PC-9 (cell line): ENCODE measurements around the gene ARHGEF12. TPM values are rescaled to one million over a fixed set of nuclear protein-coding genes. Genes with fewer than 3 reads are reported as not detected.

ENCODE experiments used
- BruUV-seq: library from RNA; stranded (reverse); fragments of 400-500 nt; replicated peaks from 2 replicates; lab custom pipeline; 2021; lab: Mats Ljungman, UMichigan
- CTCF ChIA-PET: fragments of 300-600 bp; sonication (Branson Sonifier 250); formaldehyde crosslinking; loops from one replicate; lab custom pipeline; 2022; ENCODE audit warnings: antibody characterized with exemption; lab: Charles Lee
- POLR2A ChIA-PET: fragments of 300-600 bp; sonication (Branson Sonifier 250); formaldehyde crosslinking; loops from one replicate; lab custom pipeline; 2022; ENCODE audit warnings: antibody characterized with exemption; ENCODE audit not compliant: unreplicated experiment; lab: Charles Lee
- DNase-seq, 2 experiments: peaks; one replicate each; pipeline versions ENCODE4 v3.0.0 to v3.0.0-alpha.2; 2015 to 2022; ENCODE audit warnings: mixed read lengths in 1 of 2
- H2AFZ ChIP-seq: fragments of 200-600 bp; sonication (generic); 2 replicates; pipeline ENCODE4 v1.8.1; 2017; ENCODE audit warnings: antibody characterized with exemption
- H3F3A ChIP-seq: fragments of 200-600 bp; sonication (generic); 2 replicates; pipeline ENCODE4 v1.8.1; 2017; ENCODE audit warnings: antibody characterized with exemption, mild to moderate bottlenecking, low read depth; ENCODE audit not compliant: insufficient read depth
- H3K27ac ChIP-seq: fragments of 200-600 bp; sonication (generic); 2 replicates; pipeline ENCODE4 v1.6.1; 2016; ENCODE audit warnings: mixed run types
- H3K27me3 ChIP-seq: fragments of 200-600 bp; sonication (generic); 2 replicates; pipeline ENCODE4 v1.6.1; 2016; ENCODE audit warnings: low read depth, mixed run types; ENCODE audit not compliant: insufficient read depth
- H3K36me3 ChIP-seq: fragments of 200-600 bp; sonication (generic); 2 replicates; pipeline ENCODE4 v1.6.1; 2016; ENCODE audit warnings: low read depth, mixed run types
- H3K4me1 ChIP-seq: fragments of 200-600 bp; sonication (generic); replicated peaks from 2 replicates; pipeline ENCODE4 v1.6.1; 2016; ENCODE audit warnings: mixed run types; ENCODE audit not compliant: insufficient read depth
- H3K4me2 ChIP-seq: fragments of 200-600 bp; sonication (generic); 2 replicates; pipeline ENCODE4 v1.6.1; 2017; ENCODE audit warnings: mixed run types
- H3K4me3 ChIP-seq: fragments of 200-600 bp; sonication (generic); 2 replicates; pipeline ENCODE4 v1.6.1; 2016; ENCODE audit warnings: mixed run types
- H3K79me2 ChIP-seq: fragments of 200-600 bp; sonication (generic); 2 replicates; pipeline ENCODE4 v1.6.1; 2017; ENCODE audit warnings: low read depth, mixed run types
- H3K9me2 ChIP-seq: fragments of 200-600 bp; sonication (generic); 2 replicates; pipeline ENCODE4 v1.8.1; 2017; ENCODE audit warnings: mild to moderate bottlenecking; ENCODE audit not compliant: insufficient read depth
- H3K9me3 ChIP-seq: fragments of 200-600 bp; sonication (generic); 2 replicates; pipeline ENCODE4 v1.8.1; 2016; ENCODE audit warnings: low read depth; ENCODE audit not compliant: insufficient read depth
- H4K20me1 ChIP-seq: fragments of 200-600 bp; sonication (generic); 2 replicates; pipeline ENCODE4 v1.8.1; 2017; ENCODE audit not compliant: insufficient read depth
- EZH2 ChIP-seq: fragments of 200-600 bp; sonication (generic); IDR thresholded peaks from 2 replicates; pipeline ENCODE4 v1.8.0; 2017; ENCODE audit warnings: antibody characterized with exemption, low read depth
- intact Hi-C: fragments of 100-400 bp; cut with micrococcal nuclease; formaldehyde crosslinking; loops from one replicate; pipeline ENCODE4 v1.10.0; 2022; ENCODE audit not compliant: unreplicated experiment
- total RNA-seq: library from RNA; stranded (reverse); gene quantifications from 2 replicates; pipeline ENCODE4 v1.2.3, GENCODE V29; 2021
- TF ChIP-seq, protein P1 (sequence below): fragments of 200-600 bp; sonication (generic); conservative IDR thresholded peaks from 2 replicates; pipeline ENCODE4 v1.6.1; 2017; ENCODE audit warnings: mixed run types, antibody characterized with exemption, mild to moderate bottlenecking, moderate library complexity

The ARHGEF12 gene
- total RNA-seq, 1 experiment from 2014 or later, result 76.5 TPM

DNA sequence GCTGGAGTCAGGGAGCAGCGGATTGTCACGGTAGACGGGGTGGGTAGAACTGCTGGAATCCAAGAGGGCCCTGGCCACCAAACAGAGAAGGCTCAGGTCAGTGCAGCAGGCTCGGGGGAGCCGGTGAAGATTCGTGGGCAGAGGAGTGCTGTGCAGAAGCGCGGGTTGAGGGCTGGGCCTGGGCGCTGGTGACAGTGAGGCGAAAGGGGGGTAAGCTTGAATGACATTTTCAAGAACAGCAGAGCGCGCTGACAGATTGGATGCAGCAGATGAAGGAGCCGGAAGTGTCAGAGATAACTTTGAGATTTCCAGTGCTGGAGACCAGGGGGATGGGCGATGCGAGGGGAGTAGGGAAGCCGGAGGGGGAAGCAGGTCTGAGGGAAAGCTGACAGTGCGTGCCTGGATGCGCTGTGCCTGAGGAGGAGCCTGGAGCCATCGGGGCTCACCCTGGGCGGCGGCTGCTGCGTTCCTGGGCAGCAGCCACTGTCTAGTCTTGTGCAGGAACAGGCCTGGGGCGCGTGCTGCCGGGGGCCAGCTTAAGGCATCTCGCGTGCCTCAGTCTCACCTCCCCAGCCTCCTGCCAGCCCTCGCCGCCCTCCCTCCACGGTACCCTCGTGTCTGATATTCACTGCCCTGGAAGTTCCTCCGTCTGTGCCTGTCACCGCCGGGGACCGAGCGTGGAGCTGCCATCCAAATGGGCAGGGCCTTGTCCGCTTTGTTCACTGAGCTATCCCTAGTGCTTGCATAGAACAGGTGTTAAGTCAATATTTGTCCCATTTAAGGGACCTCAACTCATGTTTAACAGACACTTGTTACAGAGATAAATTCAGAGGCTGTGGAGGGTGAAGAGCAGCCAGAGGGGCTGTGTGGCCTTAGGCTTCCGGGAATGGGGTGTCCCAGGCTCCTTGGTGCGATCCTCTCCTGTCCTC lies 180.5 kb downstream of the ARHGEF12 start:
- no peak for TF ChIP-seq EZH2
- TF ChIP-seq, protein P1, sequence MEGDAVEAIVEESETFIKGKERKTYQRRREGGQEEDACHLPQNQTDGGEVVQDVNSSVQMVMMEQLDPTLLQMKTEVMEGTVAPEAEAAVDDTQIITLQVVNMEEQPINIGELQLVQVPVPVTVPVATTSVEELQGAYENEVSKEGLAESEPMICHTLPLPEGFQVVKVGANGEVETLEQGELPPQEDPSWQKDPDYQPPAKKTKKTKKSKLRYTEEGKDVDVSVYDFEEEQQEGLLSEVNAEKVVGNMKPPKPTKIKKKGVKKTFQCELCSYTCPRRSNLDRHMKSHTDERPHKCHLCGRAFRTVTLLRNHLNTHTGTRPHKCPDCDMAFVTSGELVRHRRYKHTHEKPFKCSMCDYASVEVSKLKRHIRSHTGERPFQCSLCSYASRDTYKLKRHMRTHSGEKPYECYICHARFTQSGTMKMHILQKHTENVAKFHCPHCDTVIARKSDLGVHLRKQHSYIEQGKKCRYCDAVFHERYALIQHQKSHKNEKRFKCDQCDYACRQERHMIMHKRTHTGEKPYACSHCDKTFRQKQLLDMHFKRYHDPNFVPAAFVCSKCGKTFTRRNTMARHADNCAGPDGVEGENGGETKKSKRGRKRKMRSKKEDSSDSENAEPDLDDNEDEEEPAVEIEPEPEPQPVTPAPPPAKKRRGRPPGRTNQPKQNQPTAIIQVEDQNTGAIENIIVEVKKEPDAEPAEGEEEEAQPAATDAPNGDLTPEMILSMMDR, result no peak
- H3F3A ChIP-seq, result no peaks in the 10 kb centered on the region
- H4K20me1 ChIP-seq, result no peaks in the 10 kb centered on the region
- no peak for DNase-seq
- H3K36me3 ChIP-seq, result no peaks in the 10 kb centered on the region
- no TSS peak for BruUV-seq
- no peaks in the 10 kb centered on the region for H3K9me3 ChIP-seq
- H3K4me1 ChIP-seq, result no peaks in the 10 kb centered on the region
- H3K4me2 ChIP-seq, result no peak overlapping the region
- no peak overlapping the region for H2AFZ ChIP-seq
- no peaks in the 10 kb centered on the region for H3K79me2 ChIP-seq
- no peaks in the 10 kb centered on the region for H3K9me2 ChIP-seq
- H3K27me3 ChIP-seq, result peaks cover 74% of the 10 kb centered on the region
- H3K4me3 ChIP-seq, result no peak overlapping the region
- ChIA-PET POLR2A (no interaction called here), CTCF (no interaction called here)
- intact Hi-C loops, result loop anchor here (10.0 kb wide), 1 partner anchor 598 kb away; no protein-coding TSS in a partner anchor
- no peak overlapping the region for H3K27ac ChIP-seq

DNA sequence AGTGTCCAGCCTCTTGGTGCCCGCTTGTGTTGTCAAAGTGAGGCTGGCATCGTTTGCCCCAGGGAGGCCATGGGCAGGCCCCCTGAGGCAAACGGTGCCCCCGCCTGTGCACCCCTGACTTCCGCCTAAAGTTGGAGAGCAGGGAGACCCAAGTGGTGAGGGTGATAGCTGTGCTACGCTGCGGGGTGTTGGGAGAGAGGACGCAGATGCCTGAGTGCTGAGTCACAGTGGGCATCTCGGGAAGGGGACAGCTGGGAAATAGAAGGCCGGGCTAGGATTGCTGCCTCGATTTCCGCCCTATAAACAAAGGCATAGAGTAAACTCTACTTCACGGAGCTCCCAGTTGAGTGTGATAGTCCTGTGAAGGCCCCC lies 181.2 kb downstream of the ARHGEF12 start:
- no peak overlapping the region for H3K4me3 ChIP-seq
- H3F3A ChIP-seq, result no peaks in the 10 kb centered on the region
- DNase-seq, result peak in 1 of 2 experiments; percentile 9
- no peak overlapping the region for H3K27ac ChIP-seq
- no peak overlapping the region for H3K4me2 ChIP-seq
- TF ChIP-seq, protein P1, result no peak
- TF ChIP-seq EZH2, result no peak
- intact Hi-C loops, result loop anchor here (10.0 kb wide), 1 partner anchor 597 kb away; no protein-coding TSS in a partner anchor
- H3K79me2 ChIP-seq, result no peaks in the 10 kb centered on the region
- H2AFZ ChIP-seq, result no peak overlapping the region
- no peaks in the 10 kb centered on the region for H3K9me2 ChIP-seq
- H3K4me1 ChIP-seq, result no peaks in the 10 kb centered on the region
- BruUV-seq, result no TSS peak
- H4K20me1 ChIP-seq, result no peaks in the 10 kb centered on the region
- H3K9me3 ChIP-seq, result no peaks in the 10 kb centered on the region
- H3K27me3 ChIP-seq, result peaks cover 81% of the 10 kb centered on the region
- POLR2A ChIA-PET, result no interaction called here
- no peaks in the 10 kb centered on the region for H3K36me3 ChIP-seq
- CTCF ChIA-PET, result no interaction called here

DNA sequence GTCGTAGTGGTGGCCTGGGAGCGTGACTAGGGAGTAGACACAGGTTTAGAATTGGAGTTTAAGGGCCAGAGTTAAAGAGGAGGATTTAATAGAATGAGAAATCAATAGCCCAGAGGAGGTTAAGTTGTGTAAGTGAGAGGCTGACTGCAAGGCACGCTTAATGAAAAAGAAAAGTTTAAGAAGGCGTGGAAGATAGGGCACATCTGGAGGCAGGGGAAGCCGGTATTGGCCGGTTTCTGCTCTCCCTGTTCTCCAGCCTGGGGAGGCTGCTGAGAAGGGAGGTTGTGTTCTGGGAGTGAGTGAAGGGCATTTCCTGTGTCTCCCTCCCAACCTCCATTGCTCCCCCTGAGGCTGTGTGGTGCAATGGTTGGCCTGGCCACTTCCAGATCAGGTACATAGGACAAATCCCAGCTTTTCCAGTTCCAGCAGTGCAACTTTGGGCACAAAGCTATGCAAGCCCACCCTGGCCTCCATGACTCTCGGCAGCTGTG lies 181.6 kb downstream of the ARHGEF12 start:
- H3K4me3 ChIP-seq, result no peak overlapping the region
- no peak overlapping the region for H3K27ac ChIP-seq
- no peaks in the 10 kb centered on the region for H3K9me3 ChIP-seq
- H3F3A ChIP-seq, result no peaks in the 10 kb centered on the region
- no peak overlapping the region for H2AFZ ChIP-seq
- peaks cover 86% of the 10 kb centered on the region for H3K27me3 ChIP-seq
- H3K79me2 ChIP-seq, result no peaks in the 10 kb centered on the region
- ChIA-PET CTCF (no interaction called here), POLR2A (no interaction called here)
- intact Hi-C loops, result loop anchor here (10.0 kb wide), 1 partner anchor 597 kb away; no protein-coding TSS in a partner anchor
- no peaks in the 10 kb centered on the region for H3K4me1 ChIP-seq
- no peaks in the 10 kb centered on the region for H4K20me1 ChIP-seq
- no peak for TF ChIP-seq EZH2
- TF ChIP-seq, protein P1, result no peak
- BruUV-seq, result no TSS peak
- no peaks in the 10 kb centered on the region for H3K9me2 ChIP-seq
- no peak for DNase-seq
- H3K36me3 ChIP-seq, result no peaks in the 10 kb centered on the region
- no peak overlapping the region for H3K4me2 ChIP-seq
